Immature natural killer cell (primary cell): ENCODE measurements around the gene RHBDD3. TPM values are rescaled to one million over a fixed set of nuclear protein-coding genes. Genes with fewer than 3 reads are reported as not detected.

Experiments used
- DNase-seq, 3 donors: peaks; one replicate each; pipeline ENCODE4 v3.0.0; 2022; ENCODE audit warnings: mixed read lengths in 1 of 3
- H3K27ac Mint-ChIP-seq, 6 donors: one replicate each; pipeline ENCODE4 v1.8.0; 2020; ENCODE audit warnings: mixed read lengths in 6 of 6, mild to moderate bottlenecking in 5 of 6, inconsistent platforms in 4 of 6, moderate library complexity in 3 of 6
- H3K27me3 Mint-ChIP-seq, 3 donors: one replicate each; pipeline ENCODE4 v1.8.0; 2020 to 2021; ENCODE audit warnings: low read depth in 3 of 3, mild to moderate bottlenecking in 3 of 3, mixed read lengths in 3 of 3, moderate library complexity in 3 of 3, inconsistent platforms in 1 of 3
- H3K36me3 Mint-ChIP-seq, 3 donors: one replicate each; pipeline ENCODE4 v1.8.0; 2020; ENCODE audit warnings: mixed read lengths in 3 of 3, inconsistent platforms in 2 of 3, mild to moderate bottlenecking in 2 of 3
- H3K4me1 Mint-ChIP-seq, 2 donors: one replicate each; pipeline ENCODE4 v1.8.0; 2020; ENCODE audit warnings: inconsistent platforms in 2 of 2, mild to moderate bottlenecking in 2 of 2, mixed read lengths in 2 of 2, moderate library complexity in 1 of 2
- H3K4me3 Mint-ChIP-seq, 5 donors: one replicate each; pipeline ENCODE4 v1.8.0; 2020; ENCODE audit warnings: mild to moderate bottlenecking in 5 of 5, mixed read lengths in 5 of 5, inconsistent platforms in 3 of 5, moderate library complexity in 3 of 5
- H3K9me3 Mint-ChIP-seq, 6 donors: one replicate each; pipeline ENCODE4 v1.8.0; 2020; ENCODE audit warnings: mild to moderate bottlenecking in 6 of 6, mixed read lengths in 6 of 6, inconsistent platforms in 4 of 6, moderate library complexity in 3 of 6
- polyA plus RNA-seq, 3 donors: library from polyadenylated mRNA; unstranded; fragments of 300-500 nt; fragmentation: Illumina TruSeq; gene quantifications; one replicate each; pipeline ENCODE4 v1.2.3, GENCODE V29; 2021

The RHBDD3 gene
- 10 to 100 TPM in 1 of 3 donors, 1 to 10 TPM in 2; 4.5 to 11.7 (median 5.4) TPM for polyA plus RNA-seq

GRCh38 chr22:29267858-29268510 lies at the start of gene RHBDD3, which contains the start of gene EWSR1:
Gene RHBDD3 (minus strand): TSS chr22:29267981. CDS start chr22:29265626, 2,355 bp downstream.
Gene EWSR1 (plus strand): TSS chr22:29268268. CDS start chr22:29268337, 69 bp downstream.
- Mint-ChIP-seq H3K27ac (peak within 1 kb of the TSS; percentile 95 to 99 (median 96)), H3K4me1 (peaks cover 60 to 61% of the 10 kb centered on the region in 2 donors), H3K36me3 (peaks cover 0 to 15% (median 8%) of the 10 kb centered on the region in 3 donors), H3K9me3 (no peaks in the 10 kb centered on the region), H3K4me3 (peak within 1 kb of the TSS; percentile 94 to 99 (median 94)), H3K27me3 (peaks cover 9% of the 10 kb centered on the region in 3 donors)
- DNase-seq: peak; percentile 98 to 99 (median 99)

- H3K36me3 Mint-ChIP-seq: no peaks in the 10 kb centered on the region
- no peak for DNase-seq
- H3K27me3 Mint-ChIP-seq: peaks cover 11 to 18% (median 12%) of the 10 kb centered on the region in 3 donors
Observed at GRCh38 chr22:29316141-29316828, 48.5 kb upstream of the RHBDD3 start.

GRCh38 chr22:29315286-29316140 lies 47.7 kb upstream of the RHBDD3 start, which contains the start of gene RASL10A:
Gene RASL10A (minus strand): TSS chr22:29315697. CDS start chr22:29315246, 451 bp downstream.
- H3K4me3 Mint-ChIP-seq: peak within 1 kb of the TSS in 2 of 5 donors; percentile 33 to 40
- no peaks in the 10 kb centered on the region for H3K36me3 Mint-ChIP-seq
- H3K9me3 Mint-ChIP-seq: no peaks in the 10 kb centered on the region
- no peak for DNase-seq
- peaks cover 11 to 12% of the 10 kb centered on the region in 2 donors for H3K4me1 Mint-ChIP-seq
- peaks cover 12 to 21% (median 13%) of the 10 kb centered on the region in 3 donors for H3K27me3 Mint-ChIP-seq
- no peak within 1 kb of the TSS for H3K27ac Mint-ChIP-seq

More at GRCh38 chr22:29316141-29316828, 48.5 kb upstream of the RHBDD3 start:
- peak overlapping the region in 1 of 5 donors; percentile 25 for H3K4me3 Mint-ChIP-seq
- H3K27ac Mint-ChIP-seq: no peak overlapping the region
- H3K9me3 Mint-ChIP-seq: peaks cover 0 to 1% (median 0%) of the 10 kb centered on the region in 6 donors
- H3K4me1 Mint-ChIP-seq: peaks cover 11 to 12% of the 10 kb centered on the region in 2 donors

- no peak for DNase-seq
- H3K36me3 Mint-ChIP-seq: no peaks in the 10 kb centered on the region
- no peaks in the 10 kb centered on the region for H3K9me3 Mint-ChIP-seq
- H3K27me3 Mint-ChIP-seq: peaks cover 12 to 21% (median 13%) of the 10 kb centered on the region in 3 donors
- H3K27ac Mint-ChIP-seq: no peak overlapping the region
- peak overlapping the region in 2 of 5 donors; percentile 33 to 40 for H3K4me3 Mint-ChIP-seq
- peaks cover 11 to 12% of the 10 kb centered on the region in 2 donors for H3K4me1 Mint-ChIP-seq
Observed at GRCh38 chr22:29314537-29315285, 46.9 kb upstream of the RHBDD3 start.

- DNase-seq: no peak
- Mint-ChIP-seq H3K27ac (no peak overlapping the region), H3K4me1 (peaks cover 11 to 12% of the 10 kb centered on the region in 2 donors), H3K4me3 (peak overlapping the region in 1 of 5 donors; percentile 17), H3K9me3 (no peaks in the 10 kb centered on the region), H3K36me3 (no peaks in the 10 kb centered on the region), H3K27me3 (peaks cover 12 to 21% (median 13%) of the 10 kb centered on the region in 3 donors)
Observed at GRCh38 chr22:29313576-29314466, 46.0 kb upstream of the RHBDD3 start.

- H3K9me3 Mint-ChIP-seq: no peaks in the 10 kb centered on the region
- no peak overlapping the region for H3K27ac Mint-ChIP-seq
- H3K4me3 Mint-ChIP-seq: no peak overlapping the region
Observed at GRCh38 chr22:29313126-29313575, 45.4 kb upstream of the RHBDD3 start.

GRCh38 chr22:29312218-29313125 lies 44.7 kb upstream of the RHBDD3 start:
- Mint-ChIP-seq H3K4me3 (no peak overlapping the region), H3K4me1 (peaks cover 11 to 14% of the 10 kb centered on the region in 2 donors), H3K27me3 (peaks cover 13 to 19% (median 15%) of the 10 kb centered on the region in 3 donors), H3K9me3 (no peaks in the 10 kb centered on the region), H3K36me3 (no peaks in the 10 kb centered on the region), H3K27ac (no peak overlapping the region)
- DNase-seq: no peak

More at GRCh38 chr22:29313126-29313575, 45.4 kb upstream of the RHBDD3 start:
- no peak for DNase-seq
- Mint-ChIP-seq H3K27me3 (peaks cover 12 to 21% (median 13%) of the 10 kb centered on the region in 3 donors), H3K36me3 (no peaks in the 10 kb centered on the region), H3K4me1 (peaks cover 11 to 12% of the 10 kb centered on the region in 2 donors)

GRCh38 chr22:29311464-29312217 lies 43.9 kb upstream of the RHBDD3 start:
- no peak overlapping the region for H3K27ac Mint-ChIP-seq
- H3K27me3 Mint-ChIP-seq: peaks cover 11 to 15% (median 14%) of the 10 kb centered on the region in 3 donors
- peaks cover 13 to 17% of the 10 kb centered on the region in 2 donors for H3K4me1 Mint-ChIP-seq
- H3K36me3 Mint-ChIP-seq: no peaks in the 10 kb centered on the region
- H3K9me3 Mint-ChIP-seq: no peaks in the 10 kb centered on the region
- no peak for DNase-seq
- no peak overlapping the region for H3K4me3 Mint-ChIP-seq

GRCh38 chr22:29310863-29311339 lies 43.1 kb upstream of the RHBDD3 start:
- Mint-ChIP-seq H3K9me3 (no peaks in the 10 kb centered on the region), H3K4me3 (no peak overlapping the region), H3K27me3 (peaks cover 13 to 15% (median 15%) of the 10 kb centered on the region in 3 donors), H3K27ac (no peak overlapping the region), H3K36me3 (no peaks in the 10 kb centered on the region), H3K4me1 (peaks cover 16 to 24% of the 10 kb centered on the region in 2 donors)
- DNase-seq: peak; percentile 29 to 30 (median 29)

- H3K4me3 Mint-ChIP-seq: no peak overlapping the region
- H3K27me3 Mint-ChIP-seq: peaks cover 13 to 15% (median 15%) of the 10 kb centered on the region in 3 donors
- no peak overlapping the region for H3K27ac Mint-ChIP-seq
- no peaks in the 10 kb centered on the region for H3K9me3 Mint-ChIP-seq
- no peak for DNase-seq
- peaks cover 18 to 26% of the 10 kb centered on the region in 2 donors for H3K4me1 Mint-ChIP-seq
- no peaks in the 10 kb centered on the region for H3K36me3 Mint-ChIP-seq
Observed at GRCh38 chr22:29310065-29310862, 42.5 kb upstream of the RHBDD3 start.
